CD4-positive, alpha-beta memory T cell (primary cell): ENCODE data around the gene SND1. TPM values are rescaled to one million over a fixed set of nuclear protein-coding genes. Genes with fewer than 3 reads are reported as not detected.

Source experiments
- CTCF ChIA-PET: fragments of 350-600 bp; sonication (Branson Sonifier 250); formaldehyde crosslinking; loops from one replicate; lab custom pipeline; 2021; ENCODE audit warnings: inconsistent platforms; ENCODE audit not compliant: partially characterized antibody; lab: Charles Lee
- POLR2A ChIA-PET: fragments of 350-600 bp; sonication (Branson Sonifier 250); formaldehyde crosslinking; loops from one replicate; lab custom pipeline; 2021; ENCODE audit not compliant: partially characterized antibody; lab: Charles Lee
- DNase-seq, 5 donors: peaks; one replicate each; pipeline versions ENCODE4 v3.0.0 to v3.0.0-alpha.2; 2020 to 2022; ENCODE audit warnings: mixed read lengths in 1 of 5
- H3K27ac ChIP-seq: one replicate; pipeline ENCODE4 v1.7.0; 2013; ENCODE audit warnings: low read depth, low read length
- H3K27me3 ChIP-seq: 2 replicates; pipeline ENCODE4 v1.7.0; 2013; ENCODE audit warnings: mild to moderate bottlenecking, low read length, moderate library complexity; ENCODE audit not compliant: insufficient read depth
- H3K36me3 ChIP-seq: 2 replicates; pipeline ENCODE4 v1.7.0; 2013; ENCODE audit warnings: mild to moderate bottlenecking, low read length, moderate library complexity; ENCODE audit not compliant: insufficient read depth
- H3K4me1 ChIP-seq: 2 replicates; pipeline ENCODE4 v1.7.0; 2013; ENCODE audit warnings: mild to moderate bottlenecking, low read length, moderate library complexity; ENCODE audit not compliant: insufficient read depth
- H3K4me3 ChIP-seq, 2 donors: one replicate each; pipeline ENCODE4 v1.7.0; 2013; ENCODE audit warnings: low read length in 2 of 2, mild to moderate bottlenecking in 1 of 2
- H3K9me3 ChIP-seq, 2 donors: one replicate each; pipeline ENCODE4 v1.7.0; 2013; ENCODE audit warnings: low read length in 2 of 2, control low read depth in 1 of 2; ENCODE audit not compliant: control insufficient read depth in 1 of 2
- H3K27ac Mint-ChIP-seq, 7 donors: one replicate each; pipeline ENCODE4 v1.8.0; 2020 to 2021; ENCODE audit warnings: mixed read lengths in 7 of 7, mild to moderate bottlenecking in 6 of 7, inconsistent platforms in 3 of 7, moderate library complexity in 3 of 7
- H3K27me3 Mint-ChIP-seq, 2 donors: one replicate each; pipeline ENCODE4 v1.8.0; 2020 to 2021; ENCODE audit warnings: mixed read lengths in 2 of 2
- H3K36me3 Mint-ChIP-seq, 2 donors: one replicate each; pipeline ENCODE4 v1.8.0; 2020 to 2021; ENCODE audit warnings: mixed read lengths in 2 of 2, inconsistent platforms in 1 of 2, mild to moderate bottlenecking in 1 of 2
- H3K4me1 Mint-ChIP-seq, 4 donors: one replicate each; pipeline ENCODE4 v1.8.0; 2020 to 2021; ENCODE audit warnings: mixed read lengths in 4 of 4, mild to moderate bottlenecking in 1 of 4
- H3K4me3 Mint-ChIP-seq, 8 donors: one replicate each; pipeline ENCODE4 v1.8.0; 2020 to 2021; ENCODE audit warnings: mixed read lengths in 8 of 8, mild to moderate bottlenecking in 7 of 8, moderate library complexity in 6 of 8, inconsistent platforms in 3 of 8
- H3K9me3 Mint-ChIP-seq, 8 donors: one replicate each; pipeline ENCODE4 v1.8.0; 2020 to 2021; ENCODE audit warnings: mixed read lengths in 8 of 8, mild to moderate bottlenecking in 5 of 8, inconsistent platforms in 3 of 8, moderate library complexity in 1 of 8
- intact Hi-C: fragments of 100-400 bp; cut with micrococcal nuclease; formaldehyde crosslinking; loops from one replicate; pipeline ENCODE4 v1.15.1; 2023
- polyA plus RNA-seq, 2 donors: library from polyadenylated mRNA; unstranded; fragments of 300-500 nt; fragmentation: Illumina TruSeq; gene quantifications; one replicate each; pipeline ENCODE4 v1.2.3, GENCODE V29; 2021
- total RNA-seq, 2 experiments: library from RNA; stranded (reverse); gene quantifications; one replicate each; pipeline ENCODE4 v1.2.3, GENCODE V29; 2021

SND1 gene
- total and polyA plus RNA-seq, 4 experiments from 2014 or later = 119 to 223 (median 171) TPM

DNA sequence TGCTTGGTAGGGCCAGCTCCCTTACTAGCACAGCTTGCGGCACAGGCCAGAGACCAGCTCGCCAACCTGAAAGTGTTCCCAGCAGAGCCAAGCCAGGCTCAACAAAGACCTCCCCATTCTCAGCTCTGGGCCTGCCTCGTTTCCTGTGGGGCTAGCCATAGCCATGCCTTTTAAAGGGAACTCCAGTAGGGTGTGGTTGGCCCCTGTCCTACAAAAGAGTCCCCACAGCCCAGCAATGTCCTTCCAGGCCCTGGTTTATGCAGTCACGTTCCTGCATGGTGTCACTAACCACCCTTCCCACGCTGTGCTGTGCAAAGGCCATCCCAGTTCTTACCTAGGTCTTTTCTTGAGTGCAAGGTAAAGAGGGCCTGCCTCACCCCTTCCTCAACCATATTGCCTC is 467.0 kb downstream of the SND1 start:
- Histone ChIP-seq H3K4me1 (no peaks in the 10 kb centered on the region), H3K27ac (no peak overlapping the region), H3K36me3 (no peaks in the 10 kb centered on the region), H3K9me3 (no peaks in the 10 kb centered on the region), H3K4me3 (no peak overlapping the region), H3K27me3 (no peaks in the 10 kb centered on the region)
- H3K27ac Mint-ChIP-seq = peak overlapping the region in 1 of 7 donors; percentile 37
- DNase-seq = no peak
- POLR2A ChIA-PET = no interaction called here
- no peaks in the 10 kb centered on the region for H3K36me3 Mint-ChIP-seq
- H3K27me3 Mint-ChIP-seq = peaks cover 0 to 4% of the 10 kb centered on the region in 2 donors
- H3K4me1 Mint-ChIP-seq = peaks cover 0 to 4% (median 1%) of the 10 kb centered on the region in 4 donors
- CTCF ChIA-PET = no interaction called here
- H3K4me3 Mint-ChIP-seq = no peak overlapping the region
- intact Hi-C loops = no loop called here
- H3K9me3 Mint-ChIP-seq = peaks cover 0 to 2% (median 0%) of the 10 kb centered on the region in 8 donors

DNA sequence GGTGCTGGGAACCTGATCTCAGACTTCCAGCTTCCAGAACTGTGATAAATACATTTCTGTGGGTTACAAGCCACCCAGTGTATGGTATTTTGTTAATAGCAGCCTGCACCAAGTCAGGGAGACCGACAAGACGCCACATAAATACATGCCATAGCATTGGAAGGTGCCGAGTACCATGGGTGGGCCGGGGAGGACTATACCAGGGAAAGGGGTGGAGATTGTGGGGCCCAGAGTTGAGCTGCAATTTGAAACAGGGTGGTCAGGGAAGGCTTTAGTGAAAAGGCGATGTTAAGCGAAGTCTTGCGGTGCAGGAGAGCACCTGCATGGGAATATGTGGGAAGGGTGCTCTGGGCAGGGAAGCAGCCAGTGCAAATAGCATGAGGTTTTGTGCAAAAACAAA is 468.1 kb downstream of the SND1 start:
- POLR2A ChIA-PET = no interaction called here
- peaks cover 5% of the 10 kb centered on the region for H3K4me1 ChIP-seq
- Mint-ChIP-seq H3K36me3 (no peaks in the 10 kb centered on the region), H3K4me1 (peaks cover 6 to 10% (median 7%) of the 10 kb centered on the region in 4 donors), H3K27ac (no peak overlapping the region), H3K27me3 (peaks cover 0 to 4% of the 10 kb centered on the region in 2 donors), H3K4me3 (peak overlapping the region in 1 of 8 donors; percentile 26), H3K9me3 (peaks cover 0 to 2% (median 0%) of the 10 kb centered on the region in 8 donors)
- no peak overlapping the region for H3K27ac ChIP-seq
- H3K36me3 ChIP-seq = no peaks in the 10 kb centered on the region
- no peaks in the 10 kb centered on the region for H3K9me3 ChIP-seq
- H3K4me3 ChIP-seq = no peak overlapping the region
- CTCF ChIA-PET = interaction anchor here (0.9 to 2.1 kb wide), 2 partner anchors 15 kb away, joined by 3 to 7 read pairs; no protein-coding TSS in a partner anchor
- DNase-seq = no peak
- H3K27me3 ChIP-seq = no peaks in the 10 kb centered on the region
- intact Hi-C loops = no loop called here

DNA sequence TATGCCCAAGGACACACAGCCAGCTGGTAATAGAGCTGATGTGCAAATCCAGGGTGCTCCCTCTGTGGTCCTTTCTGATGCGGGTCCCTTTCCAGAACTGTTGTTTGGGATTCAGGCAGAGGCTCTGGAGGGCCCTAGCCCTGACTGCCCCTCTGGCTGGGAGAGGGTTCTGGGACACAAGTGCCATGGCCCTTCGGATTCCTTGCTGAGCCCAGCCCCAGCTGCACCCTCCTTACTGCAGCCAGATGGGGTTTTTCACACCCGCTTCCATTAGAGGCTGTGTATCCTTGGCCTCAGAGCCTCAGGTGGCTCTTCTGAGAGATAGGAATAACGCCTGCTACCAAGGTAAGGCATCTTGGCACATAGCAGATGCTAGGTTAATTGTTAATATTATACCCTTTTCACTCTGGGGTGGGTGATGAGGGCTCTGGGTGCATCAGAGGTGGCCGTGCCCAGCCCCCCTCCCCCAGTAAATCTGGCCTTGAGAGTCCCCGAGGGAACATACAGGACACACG is 469.0 kb downstream of the SND1 start:
- peaks cover 0 to 2% (median 0%) of the 10 kb centered on the region in 8 donors for H3K9me3 Mint-ChIP-seq
- ChIA-PET CTCF (interaction anchor here (0.9 to 2.1 kb wide), 2 partner anchors 14 to 15 kb away, joined by 3 to 7 read pairs; no protein-coding TSS in a partner anchor), POLR2A (no interaction called here)
- no peaks in the 10 kb centered on the region for H3K36me3 Mint-ChIP-seq
- Histone ChIP-seq H3K27me3 (no peaks in the 10 kb centered on the region), H3K4me1 (peaks cover 6% of the 10 kb centered on the region), H3K36me3 (no peaks in the 10 kb centered on the region), H3K4me3 (no peak overlapping the region), H3K27ac (no peak overlapping the region), H3K9me3 (no peaks in the 10 kb centered on the region)
- no peak overlapping the region for H3K27ac Mint-ChIP-seq
- intact Hi-C loops = no loop called here
- H3K4me1 Mint-ChIP-seq = peaks cover 8 to 11% (median 8%) of the 10 kb centered on the region in 4 donors
- no peak overlapping the region for H3K4me3 Mint-ChIP-seq
- peaks cover 0 to 2% of the 10 kb centered on the region in 2 donors for H3K27me3 Mint-ChIP-seq
- DNase-seq = no peak

DNA sequence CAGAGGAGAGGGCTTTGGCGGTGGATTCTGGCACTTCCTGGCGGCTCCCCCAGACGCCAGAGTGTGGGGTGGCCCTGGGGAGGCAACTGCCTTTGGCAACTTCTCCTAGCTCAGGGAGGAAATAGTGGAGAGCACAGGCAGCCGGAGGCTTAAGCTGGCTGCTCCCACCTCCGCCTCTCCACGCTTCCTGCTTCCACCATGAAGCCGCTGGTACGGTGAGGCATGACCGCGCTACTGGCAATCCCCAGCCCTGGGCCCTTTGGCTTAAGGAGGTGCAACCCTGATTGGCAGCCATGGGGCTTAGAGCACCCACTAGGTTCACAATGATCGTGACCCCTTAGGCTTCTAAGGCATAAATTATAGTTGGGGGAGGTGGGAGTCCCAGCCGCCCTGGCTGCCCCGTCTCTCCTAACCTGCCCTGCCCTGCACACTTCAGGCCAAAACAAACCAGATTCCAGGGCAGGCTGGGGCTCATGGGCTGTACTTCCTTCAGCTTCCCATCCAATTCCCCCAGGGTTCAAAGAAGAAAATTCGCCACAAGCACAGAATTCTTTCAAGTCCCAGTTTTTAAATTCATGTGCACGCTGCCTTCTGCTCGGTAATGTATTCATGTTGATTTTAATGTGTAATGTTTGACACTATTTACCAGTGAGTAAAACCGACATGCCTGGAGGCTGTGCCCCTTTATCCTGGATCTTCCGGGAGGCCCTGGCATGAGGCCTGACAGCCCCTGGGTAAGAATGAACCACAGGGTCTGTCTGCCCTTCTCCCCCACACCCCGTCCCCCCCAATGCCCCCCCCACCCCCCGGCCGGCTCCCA is 469.9 kb downstream of the SND1 start:
- ChIA-PET POLR2A (no interaction called here), CTCF (interaction anchor here (2.1 kb wide), 1 partner anchor 13 kb away, joined by 7 read pairs; no protein-coding TSS in a partner anchor)
- Mint-ChIP-seq H3K4me3 (no peak overlapping the region), H3K36me3 (no peaks in the 10 kb centered on the region), H3K4me1 (peaks cover 8 to 11% (median 8%) of the 10 kb centered on the region in 4 donors), H3K27ac (no peak overlapping the region), H3K9me3 (peaks cover 0 to 5% (median 0%) of the 10 kb centered on the region in 8 donors), H3K27me3 (no peaks in the 10 kb centered on the region)
- DNase-seq = no peak
- intact Hi-C loops = no loop called here
- Histone ChIP-seq H3K4me3 (no peak overlapping the region), H3K36me3 (no peaks in the 10 kb centered on the region), H3K27me3 (no peaks in the 10 kb centered on the region), H3K27ac (no peak overlapping the region), H3K4me1 (peaks cover 6% of the 10 kb centered on the region), H3K9me3 (no peaks in the 10 kb centered on the region)

DNA sequence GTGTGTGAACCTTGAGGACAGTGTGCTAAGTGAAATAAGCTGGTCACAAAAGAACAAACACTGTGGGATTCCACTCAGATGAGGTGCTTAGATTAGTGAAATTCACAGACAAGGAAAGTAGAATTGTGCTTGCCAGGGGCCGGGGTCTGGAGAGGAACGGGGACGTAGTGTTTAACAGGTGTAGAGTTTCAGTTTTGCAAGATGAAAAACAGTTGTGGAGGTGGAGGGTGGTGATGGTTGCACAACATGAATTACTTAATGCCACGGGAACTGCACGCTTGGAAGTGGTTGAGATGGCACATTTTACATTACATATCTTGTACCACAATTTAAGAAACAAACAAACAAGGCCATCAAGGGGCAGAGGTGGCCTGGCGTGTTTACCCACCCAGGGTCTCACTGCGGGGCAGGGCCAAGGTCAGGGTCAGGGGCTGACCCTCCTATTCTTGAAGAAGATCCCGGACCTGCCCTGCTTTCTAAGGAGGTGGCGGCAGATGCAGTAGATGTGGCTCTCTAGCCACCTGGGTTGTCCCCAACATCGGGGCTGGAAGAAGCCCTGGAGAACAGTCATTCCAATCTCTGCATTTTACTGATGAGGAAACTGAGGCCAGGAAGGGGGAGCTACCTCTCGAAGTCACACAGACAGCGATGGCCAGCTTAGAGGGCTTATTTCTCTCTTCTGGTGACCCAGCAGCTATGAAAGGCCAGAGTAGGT is 470.7 kb downstream of the SND1 start:
- no peak for DNase-seq
- no peak overlapping the region for H3K27ac ChIP-seq
- no peaks in the 10 kb centered on the region for H3K36me3 Mint-ChIP-seq
- H3K27ac Mint-ChIP-seq = no peak overlapping the region
- intact Hi-C loops = no loop called here
- peaks cover 8 to 11% (median 8%) of the 10 kb centered on the region in 4 donors for H3K4me1 Mint-ChIP-seq
- ChIA-PET CTCF (interaction anchor here (2.1 kb wide), 2 partner anchors 13 to 87 kb away, joined by 5 to 12 read pairs; no protein-coding TSS in a partner anchor), POLR2A (interaction anchor here (1.1 kb wide), 1 partner anchor 14 kb away, joined by 3 read pairs; no protein-coding TSS in a partner anchor)
- no peak overlapping the region for H3K4me3 Mint-ChIP-seq
- H3K4me1 ChIP-seq = peaks cover 6% of the 10 kb centered on the region
- H3K4me3 ChIP-seq = no peak overlapping the region
- H3K9me3 ChIP-seq = no peaks in the 10 kb centered on the region
- peaks cover 0 to 5% (median 0%) of the 10 kb centered on the region in 8 donors for H3K9me3 Mint-ChIP-seq
- no peaks in the 10 kb centered on the region for H3K27me3 ChIP-seq
- no peaks in the 10 kb centered on the region for H3K36me3 ChIP-seq
- H3K27me3 Mint-ChIP-seq = no peaks in the 10 kb centered on the region

DNA sequence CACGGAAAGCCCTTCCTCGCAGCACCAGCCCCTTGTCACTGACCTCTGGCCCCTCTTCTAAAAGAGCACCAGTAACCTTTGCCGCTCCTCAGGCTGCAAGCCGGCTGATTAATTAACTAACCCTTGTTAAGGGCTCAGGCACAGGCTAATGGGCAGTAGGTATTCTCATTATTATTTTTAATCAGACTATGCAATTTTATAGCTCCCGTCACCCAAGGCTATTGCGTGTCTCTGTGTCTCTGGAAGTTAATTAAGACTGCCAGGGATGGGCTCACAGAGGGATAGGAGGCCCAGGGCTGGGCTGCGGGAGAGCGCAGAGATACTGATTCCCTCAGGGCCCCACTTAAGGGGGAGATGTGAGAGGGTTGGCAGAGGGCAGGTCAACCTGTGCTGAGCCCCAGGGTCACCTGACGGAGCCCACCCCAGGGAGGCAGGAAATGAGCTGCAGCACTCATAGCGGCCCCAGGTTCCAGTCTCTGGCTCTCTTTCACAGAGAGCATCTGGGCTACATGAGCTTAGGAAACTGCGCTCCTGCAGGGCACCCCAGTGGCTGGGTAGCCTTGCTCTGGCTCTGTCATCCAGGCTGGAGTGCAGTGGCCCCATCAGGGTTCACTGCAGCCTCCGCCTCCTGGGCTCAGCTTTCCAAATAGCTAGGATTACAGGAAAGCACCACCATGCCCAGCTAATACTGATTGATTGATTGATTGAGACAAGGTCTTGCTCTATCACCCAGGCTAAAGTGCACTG is 471.5 kb downstream of the SND1 start:
- no peak overlapping the region for H3K4me3 ChIP-seq

More for the DNA sequence above, 471.5 kb downstream of the SND1 start:
- no peak for DNase-seq
- Mint-ChIP-seq H3K36me3 (no peaks in the 10 kb centered on the region), H3K27me3 (no peaks in the 10 kb centered on the region), H3K4me1 (peaks cover 8 to 11% (median 8%) of the 10 kb centered on the region in 4 donors), H3K9me3 (peaks cover 0 to 5% (median 0%) of the 10 kb centered on the region in 8 donors), H3K27ac (no peak overlapping the region), H3K4me3 (no peak overlapping the region)
- ChIA-PET POLR2A (interaction anchor here (1.1 kb wide), 1 partner anchor 14 kb away, joined by 3 read pairs; no protein-coding TSS in a partner anchor), CTCF (interaction anchor here (2.1 kb wide), 2 partner anchors 12 to 86 kb away, joined by 5 to 12 read pairs; no protein-coding TSS in a partner anchor)
- H3K27ac ChIP-seq = no peak overlapping the region
- no peaks in the 10 kb centered on the region for H3K27me3 ChIP-seq
- H3K9me3 ChIP-seq = no peaks in the 10 kb centered on the region
- no peaks in the 10 kb centered on the region for H3K36me3 ChIP-seq
- intact Hi-C loops = no loop called here
- H3K4me1 ChIP-seq = peaks cover 6% of the 10 kb centered on the region
